Adrenal gland (tissue), 5 donors: ENCODE measurements around the gene ASB10.

Experiments
- CTCF ChIP-seq, 6 experiments: fragments of 450-650 bp in 4 of 6; fragments of 200-600 bp in 2 of 6; sonication (generic) in 1 of 6; IDR thresholded peaks; 1 replicate in 5 of 6; 2 replicates in 1 of 6; pipeline versions ENCODE4 v1.5.1 to v1.8.0; 2016 to 2021; ENCODE audit warnings: antibody characterized with exemption in 6 of 6, mild to moderate bottlenecking in 2 of 6, moderate library complexity in 1 of 6
- POLR2A ChIP-seq, 2 donors: fragments of 450-650 bp; IDR thresholded peaks; one replicate each; pipeline ENCODE4 v1.6.1; 2017; ENCODE audit warnings: antibody characterized with exemption in 2 of 2, mild to moderate bottlenecking in 2 of 2, moderate library complexity in 1 of 2
- donor health status: DM: no; HTN: no; CAD: no.

DNA sequence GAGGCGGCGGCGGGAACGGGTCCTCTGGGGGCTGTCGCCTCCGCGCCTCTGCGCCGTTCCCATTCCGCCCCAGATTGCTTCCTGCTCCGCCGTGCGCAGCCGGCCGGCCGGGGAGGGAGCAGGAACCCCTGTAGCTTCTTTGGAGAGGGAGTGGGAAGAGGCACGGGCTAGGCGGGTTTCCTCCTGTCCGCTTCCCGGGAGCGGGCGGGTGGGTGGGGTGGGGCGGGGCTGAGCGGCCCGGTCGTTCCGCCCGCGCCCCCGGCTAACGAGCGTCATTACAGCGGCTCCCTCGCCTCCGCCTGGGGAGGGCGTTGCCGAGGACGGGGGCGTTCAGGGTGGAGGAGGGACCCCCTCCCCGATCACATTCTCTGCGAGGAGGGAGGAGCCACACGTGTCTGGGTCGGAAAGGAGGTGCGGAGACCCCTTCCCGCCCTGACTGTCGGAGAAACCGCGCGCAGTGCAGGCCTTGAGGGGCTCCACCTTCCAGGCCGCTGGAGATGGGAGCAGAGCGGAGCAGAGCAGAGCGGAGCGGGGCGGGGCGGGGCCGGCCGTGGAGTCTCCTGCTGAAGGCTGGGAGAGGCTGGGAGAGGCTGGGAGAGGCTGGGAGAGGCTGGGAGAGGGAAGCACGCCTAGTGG, 61.1 kb downstream of the ASB10 start:
- no peak for TF ChIP-seq CTCF (IDR thresholded peaks at IDR 0.05)
- TF ChIP-seq POLR2A (IDR thresholded peaks at IDR 0.05): no peak
